Neural cell (in vitro differentiated cells): ENCODE data around the gene MAP2K4. TPM values are rescaled to one million over a fixed set of nuclear protein-coding genes. Genes with fewer than 3 reads are reported as not detected.

Experiments used
- H2AFZ ChIP-seq: fragments of 200-600, 300-800 bp; sonication (generic), shearing (Covaris generic); 2 replicates; pipeline ENCODE4 v1.6.0; 2014; ENCODE audit warnings: low read depth, mild to moderate bottlenecking, antibody characterized with exemption, low read length, moderate library complexity
- H3F3A ChIP-seq: fragments of 200-600 bp; shearing (Covaris generic); 2 replicates; pipeline ENCODE4 v1.6.1; 2016; ENCODE audit warnings: mild to moderate bottlenecking, moderate library complexity, mixed read lengths, antibody characterized with exemption, low read length; ENCODE audit not compliant: insufficient read depth, poor library complexity, severe bottlenecking
- H3K27ac ChIP-seq: fragments of 200-600, 300-800 bp; sonication (generic), shearing (Covaris generic); 2 replicates; pipeline ENCODE4 v1.5.1; 2014; ENCODE audit warnings: mild to moderate bottlenecking, low read length, moderate library complexity
- H3K27me3 ChIP-seq: fragments of 300-800, 200-600 bp; sonication (generic), shearing (Covaris generic); 2 replicates; pipeline ENCODE4 v1.6.0; 2014; ENCODE audit warnings: mild to moderate bottlenecking, low read depth, low read length, moderate library complexity; ENCODE audit not compliant: insufficient read depth
- H3K36me3 ChIP-seq: fragments of 300-800, 200-600 bp; sonication (generic), shearing (Covaris generic); 2 replicates; pipeline ENCODE4 v1.5.1; 2014; ENCODE audit warnings: mild to moderate bottlenecking, antibody characterized with exemption, low read length, moderate library complexity; ENCODE audit not compliant: insufficient read depth
- H3K4me2 ChIP-seq: fragments of 300-800, 200-600 bp; sonication (generic), shearing (Covaris generic); 2 replicates; pipeline ENCODE4 v1.6.0; 2014; ENCODE audit warnings: mild to moderate bottlenecking, low read length
- H3K4me3 ChIP-seq: fragments of 300-800, 200-600 bp; sonication (generic), shearing (Covaris generic); 2 replicates; pipeline ENCODE4 v1.5.1; 2014; ENCODE audit warnings: mild to moderate bottlenecking, low read length, moderate library complexity
- H3K79me2 ChIP-seq: fragments of 200-600 bp; shearing (Covaris generic); replicated peaks from 2 replicates; pipeline ENCODE4 v1.6.0; 2014; ENCODE audit warnings: mild to moderate bottlenecking, low read length, moderate library complexity; ENCODE audit not compliant: insufficient read depth
- H3K9ac ChIP-seq: fragments of 300-800, 200-600 bp; sonication (generic), shearing (Covaris generic); 2 replicates; pipeline ENCODE4 v1.6.1; 2016; ENCODE audit warnings: mild to moderate bottlenecking, low read length, mixed read lengths
- H3K9me2 ChIP-seq: fragments of 200-600 bp; shearing (Covaris generic); 2 replicates; pipeline ENCODE4 v1.6.1; 2016; ENCODE audit warnings: mild to moderate bottlenecking, low read length, mixed read lengths; ENCODE audit not compliant: insufficient read depth
- H3K9me3 ChIP-seq: fragments of 200-600, 300-800 bp; sonication (generic), shearing (Covaris generic); 2 replicates; pipeline ENCODE4 v1.6.1; 2016; ENCODE audit warnings: mild to moderate bottlenecking, mixed run types, low read length, moderate library complexity, mixed read lengths
- H4K20me1 ChIP-seq: fragments of 200-600 bp; shearing (Covaris generic); 2 replicates; pipeline ENCODE4 v1.6.1; 2016; ENCODE audit warnings: mild to moderate bottlenecking, mixed run types; ENCODE audit not compliant: insufficient read depth
- CTCF ChIP-seq: fragments of 450-650 bp; IDR thresholded peaks from 2 replicates; pipeline ENCODE4 v1.5.1; 2014; ENCODE audit warnings: antibody characterized with exemption, mild to moderate bottlenecking, moderate library complexity; ENCODE audit not compliant: poor library complexity, severe bottlenecking
- EP300 ChIP-seq: fragments of 450-650 bp; conservative IDR thresholded peaks from 2 replicates; pipeline ENCODE4 v1.6.1; 2014; ENCODE audit warnings: antibody characterized with exemption, mild to moderate bottlenecking, moderate library complexity; ENCODE audit not compliant: poor library complexity, severe bottlenecking
- EZH2 ChIP-seq: fragments of 200-600, 300-800 bp; shearing (Covaris generic), sonication (generic); IDR thresholded peaks from 2 replicates; pipeline ENCODE4 v1.6.1; 2014; ENCODE audit warnings: antibody characterized with exemption, low read length, borderline replicate concordance, mild to moderate bottlenecking; ENCODE audit not compliant: insufficient read depth, poor library complexity, severe bottlenecking
- MXI1 ChIP-seq: fragments of 450-650 bp; conservative IDR thresholded peaks from 2 replicates; pipeline ENCODE4 v1.6.1; 2014; ENCODE audit warnings: antibody characterized with exemption, mild to moderate bottlenecking; ENCODE audit not compliant: poor library complexity, severe bottlenecking
- POLR2AphosphoS5 ChIP-seq: IDR thresholded peaks from 2 replicates; pipeline ENCODE4 v1.6.1; 2012
- RAD21 ChIP-seq: fragments of 450-650 bp; conservative IDR thresholded peaks from 2 replicates; pipeline ENCODE4 v1.6.1; 2014; ENCODE audit warnings: antibody characterized with exemption, mild to moderate bottlenecking, moderate library complexity
- REST ChIP-seq: IDR thresholded peaks from 2 replicates; pipeline ENCODE4 v1.6.1; 2012; ENCODE audit warnings: borderline replicate concordance
- SMC3 ChIP-seq: fragments of 450-650 bp; conservative IDR thresholded peaks from 2 replicates; pipeline ENCODE4 v1.6.1; 2014; ENCODE audit warnings: antibody characterized with exemption, mild to moderate bottlenecking, moderate library complexity; ENCODE audit not compliant: poor library complexity
- TAF1 ChIP-seq: IDR thresholded peaks from 2 replicates; pipeline ENCODE4 v1.6.1; 2012; ENCODE audit warnings: low read depth
- polyA plus RNA-seq: library from polyadenylated mRNA; depleted of rRNA; stranded (reverse); fragments of >200 nt; gene quantifications from 2 replicates; pipeline ENCODE4 v1.2.3, GENCODE V29; 2014

The MAP2K4 gene
- polyA plus RNA-seq, 1 donor from 2014 or later: 78.4 TPM

GRCh38 chr17:12040478-12040877 lies 19.8 kb downstream of the MAP2K4 start:
- no peak overlapping the region for H3K4me3 ChIP-seq
- H3K4me2 ChIP-seq: no peak overlapping the region
- no peak overlapping the region for H2AFZ ChIP-seq
- no peaks in the 10 kb centered on the region for H3K27me3 ChIP-seq
- no peaks in the 10 kb centered on the region for H3K9me2 ChIP-seq
- no peaks in the 10 kb centered on the region for H3K9me3 ChIP-seq
- TF ChIP-seq EZH2: no peak
- TF ChIP-seq RAD21: no peak
- TF ChIP-seq CTCF: no peak
- no peak for TF ChIP-seq REST
- no peak for TF ChIP-seq MXI1
- no peak for TF ChIP-seq SMC3
- no peak for TF ChIP-seq POLR2AphosphoS5
- TF ChIP-seq EP300: no peak
- TF ChIP-seq TAF1: no peak
- H3K36me3 ChIP-seq: no peaks in the 10 kb centered on the region
- peaks cover 89% of the 10 kb centered on the region for H3K79me2 ChIP-seq
- no peak overlapping the region for H3K27ac ChIP-seq
- H4K20me1 ChIP-seq: no peaks in the 10 kb centered on the region
- no peaks in the 10 kb centered on the region for H3F3A ChIP-seq
- H3K9ac ChIP-seq: no peak overlapping the region

- Histone ChIP-seq H3K4me2 (no peak overlapping the region), H3K36me3 (no peaks in the 10 kb centered on the region), H3K27me3 (no peaks in the 10 kb centered on the region), H3K9me2 (no peaks in the 10 kb centered on the region), H3K79me2 (peaks cover 91% of the 10 kb centered on the region), H2AFZ (no peak overlapping the region), H4K20me1 (no peaks in the 10 kb centered on the region), H3K4me3 (no peak overlapping the region), H3K9ac (no peak overlapping the region), H3F3A (no peaks in the 10 kb centered on the region), H3K9me3 (no peaks in the 10 kb centered on the region), H3K27ac (no peak overlapping the region)
- no peak for TF ChIP-seq RAD21
- TF ChIP-seq CTCF: no peak
- no peak for TF ChIP-seq REST
- no peak for TF ChIP-seq EP300
- no peak for TF ChIP-seq POLR2AphosphoS5
- TF ChIP-seq EZH2: no peak
- TF ChIP-seq SMC3: no peak
- TF ChIP-seq MXI1: no peak
- no peak for TF ChIP-seq TAF1
Observed at GRCh38 chr17:12041312-12041711, 20.6 kb downstream of the MAP2K4 start.
